Measurements from ENCODE around the gene MATK. TPM values are rescaled to one million over a fixed set of nuclear protein-coding genes. Genes with fewer than 3 reads are reported as not detected.
A peak's percentile ranks its signal among the peaks of the same experiment; 100 is the strongest.
"Not testable (repeated sequence)": the region's sequence is repeated elsewhere in the genome, so short reads cannot be mapped to it uniquely, and the experiment has no call there.

Gene MATK
- total RNA-seq, 1 donor from 2014 or later: 0.24 TPM

GRCh38 chr19:3762130-3762473 lies 24.1 kb downstream of the MATK start:
- intact Hi-C loops (cut with DNase I): no loop called here
- ATAC-seq (ENCODE audit: poor library complexity) (no peak), DNase-seq (no peak)

GRCh38 chr19:3761382-3762129 lies 24.6 kb downstream of the MATK start, which contains the start of gene APBA3:
Gene APBA3, minus strand, starts transcription at chr19:3761692. Its CDS starts 1,428 bp downstream, at chr19:3760264.
- peak; percentile 97 for DNase-seq
- intact Hi-C loops (cut with DNase I): no loop called here
- ATAC-seq (ENCODE audit: poor library complexity): peak; percentile 70

GRCh38 chr19:3760871-3761361 lies 25.3 kb downstream of the MATK start:
- DNase-seq (no peak), ATAC-seq (ENCODE audit: poor library complexity) (no peak)
- intact Hi-C loops (cut with DNase I): no loop called here

GRCh38 chr19:3759482-3760254 lies 26.5 kb downstream of the MATK start:
- intact Hi-C loops (cut with DNase I): no loop called here
- ATAC-seq (ENCODE audit: poor library complexity): no peak
- DNase-seq: no peak

GRCh38 chr19:3758297-3758696 lies 27.9 kb downstream of the MATK start:
- DNase-seq; ATAC-seq (ENCODE audit: poor library complexity): not testable (repeated sequence)

GRCh38 chr19:3757705-3758104 lies 28.5 kb downstream of the MATK start:
- intact Hi-C loops (cut with DNase I); DNase-seq; ATAC-seq (ENCODE audit: poor library complexity): not testable (repeated sequence)

More at GRCh38 chr19:3758297-3758696, 27.9 kb downstream of the MATK start:
- intact Hi-C loops (cut with DNase I): not testable (repeated sequence)

GRCh38 chr19:3753631-3754410 lies 32.4 kb downstream of the MATK start:
- DNase-seq: no peak
- peak; percentile 29 for ATAC-seq (ENCODE audit: poor library complexity)
- intact Hi-C loops (cut with DNase I): no loop called here

- intact Hi-C loops (cut with DNase I): no loop called here
- no peak for DNase-seq
- ATAC-seq (ENCODE audit: poor library complexity): no peak
Measured at GRCh38 chr19:3752492-3752891, 33.7 kb downstream of the MATK start.

GRCh38 chr19:3751236-3751635 lies 34.9 kb downstream of the MATK start:
- ATAC-seq (ENCODE audit: poor library complexity) (no peak), DNase-seq (no peak)
- intact Hi-C loops (cut with DNase I): no loop called here

- DNase-seq (no peak), ATAC-seq (ENCODE audit: poor library complexity) (no peak)
- intact Hi-C loops (cut with DNase I): no loop called here
Measured at GRCh38 chr19:3750211-3750610, 36.0 kb downstream of the MATK start.

GRCh38 chr19:3748965-3749364 lies 37.2 kb downstream of the MATK start:
- DNase-seq (no peak), ATAC-seq (ENCODE audit: poor library complexity) (no peak)
- intact Hi-C loops (cut with DNase I): no loop called here

- DNase-seq (no peak), ATAC-seq (ENCODE audit: poor library complexity) (no peak)
- intact Hi-C loops (cut with DNase I): no loop called here
Measured at GRCh38 chr19:3746371-3747056, 39.7 kb downstream of the MATK start.

- DNase-seq: no peak
- intact Hi-C loops (cut with DNase I): no loop called here
Measured at GRCh38 chr19:3745363-3746045, 40.7 kb downstream of the MATK start.

GRCh38 chr19:3743486-3743885 lies 42.7 kb downstream of the MATK start:
- intact Hi-C loops (cut with DNase I): no loop called here
- DNase-seq (no peak), ATAC-seq (ENCODE audit: poor library complexity) (no peak)

More at GRCh38 chr19:3745363-3746045, 40.7 kb downstream of the MATK start:
- no peak for ATAC-seq (ENCODE audit: poor library complexity)

GRCh38 chr19:3740431-3740830 lies 45.8 kb downstream of the MATK start:
- DNase-seq (no peak), ATAC-seq (ENCODE audit: poor library complexity) (no peak)
- intact Hi-C loops (cut with DNase I): no loop called here

- no peak for DNase-seq
- intact Hi-C loops (cut with DNase I): no loop called here
- no peak for ATAC-seq (ENCODE audit: poor library complexity)
Measured at GRCh38 chr19:3738477-3739220, 47.5 kb downstream of the MATK start.

GRCh38 chr19:3737487-3738205 lies 48.5 kb downstream of the MATK start:
- intact Hi-C loops (cut with DNase I): no loop called here
- ATAC-seq (ENCODE audit: poor library complexity) (no peak), DNase-seq (no peak)
